ENCODE data around the gene TEX30. TPM values are rescaled to one million over a fixed set of nuclear protein-coding genes. Genes with fewer than 3 reads are reported as not detected.

The TEX30 gene
- polyA plus RNA-seq, result 15.7 TPM
- long read RNA-seq, donor 1, transcript TEX30-206 (6 exons, 1,165 nt), result major isoform, 5 of 6 reads
- long read RNA-seq, donor 1, partial matches to known transcripts, result 0 of 6 reads
- long read RNA-seq, donor 1, other reads (novel, unspliced or antisense), result 0 of 6 reads
- long read RNA-seq, donor 2, partial matches to known transcripts, result 0 of 3 reads
- long read RNA-seq, donor 2, other reads (novel, unspliced or antisense), result 0 of 3 reads
- long read RNA-seq, donor 3, result 0 reads
- long read RNA-seq, donor 4, partial matches to known transcripts, result 0 of 3 reads
- long read RNA-seq, donor 4, other reads (novel, unspliced or antisense), result 0 of 3 reads
- long read RNA-seq, donor 5, partial matches to known transcripts, result 0 of 6 reads
- long read RNA-seq, donor 5, other reads (novel, unspliced or antisense), result 0 of 6 reads
- long read RNA-seq, donor 6, transcript TEX30-206 (6 exons, 1,165 nt), result major isoform, 10 of 23 reads
- long read RNA-seq, donor 6, transcript TEX30-205 (5 exons, 959 nt), result minor isoform, 5 of 23 reads
- long read RNA-seq, donor 6, partial matches to known transcripts, result 5 of 23 reads
- long read RNA-seq, donor 6, other reads (novel, unspliced or antisense), result 0 of 23 reads
- long read RNA-seq, donor 7, partial matches to known transcripts, result 0 of 6 reads
- long read RNA-seq, donor 7, other reads (novel, unspliced or antisense), result 0 of 6 reads
- long read RNA-seq, donor 8, transcript TEX30-205 (5 exons, 959 nt), result minor isoform, 5 of 17 reads
- long read RNA-seq, donor 8, transcript TEX30-206 (6 exons, 1,165 nt), result major isoform, 9 of 17 reads
- long read RNA-seq, donor 8, partial matches to known transcripts, result 0 of 17 reads
- long read RNA-seq, donor 8, other reads (novel, unspliced or antisense), result 0 of 17 reads
- long read RNA-seq, donor 9, transcript TEX30-206 (6 exons, 1,165 nt), result major isoform, 10 of 15 reads
- long read RNA-seq, donor 9, partial matches to known transcripts, result 0 of 15 reads
- long read RNA-seq, donor 9, other reads (novel, unspliced or antisense), result 0 of 15 reads
- long read RNA-seq, donor 10, transcript TEX30-206 (6 exons, 1,165 nt), result major isoform, 7 of 9 reads
- long read RNA-seq, donor 10, partial matches to known transcripts, result 0 of 9 reads
- long read RNA-seq, donor 10, other reads (novel, unspliced or antisense), result 0 of 9 reads
- long read RNA-seq, donor 11, partial matches to known transcripts, result 0 of 5 reads
- long read RNA-seq, donor 11, other reads (novel, unspliced or antisense), result 0 of 5 reads

DNA sequence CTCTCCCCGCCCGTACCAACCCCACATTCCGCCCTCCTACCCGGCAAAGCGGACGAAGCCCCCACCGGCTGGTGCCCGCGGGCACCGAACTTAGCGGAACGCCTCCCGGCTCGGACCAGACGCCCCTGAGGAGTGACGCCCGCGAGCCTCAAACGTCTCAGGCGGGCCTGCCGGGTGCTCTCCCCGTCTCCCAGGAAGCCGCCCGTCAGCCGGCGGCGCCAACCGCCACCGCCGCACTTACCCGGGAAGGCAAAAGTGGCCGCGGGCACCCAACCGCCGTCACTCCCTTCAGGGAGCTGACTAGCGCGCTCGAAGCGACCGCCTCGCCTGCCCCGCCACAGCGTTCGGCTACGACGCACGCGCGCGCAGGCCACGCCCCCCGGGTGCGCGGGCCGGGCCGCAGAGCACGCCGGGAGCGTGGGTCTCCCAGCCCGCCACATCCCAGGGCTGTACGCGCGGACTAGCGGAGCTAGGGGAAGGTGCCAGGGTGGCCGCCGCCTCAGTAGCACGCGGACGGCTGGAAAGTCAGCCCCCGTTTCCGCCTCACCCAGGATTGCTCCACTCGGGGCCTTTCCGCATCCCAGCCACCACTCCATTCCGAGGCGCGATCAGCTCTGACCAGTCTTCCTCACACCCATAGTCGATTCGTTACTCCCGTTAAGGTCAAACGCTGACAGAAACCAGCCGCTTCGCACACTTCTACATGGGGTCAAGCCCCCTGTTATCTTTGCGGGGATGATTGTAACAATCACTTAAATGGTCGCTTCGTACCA, at the start of gene TEX30:
TEX30 (minus strand) TSS at position 346 of the 773 bp plus-strand sequence. CDS start 3,760 bp downstream, outside the sequence.
- peaks cover 14% of the 10 kb centered on the region for H3K4me1 ChIP-seq (ENCODE audit: control insufficient read depth, insufficient read depth, low read length)
- H3K4me3 ChIP-seq (ENCODE audit: low read length), result peak within 1 kb of the TSS; percentile 84
- no peaks in the 10 kb centered on the region for H3K36me3 ChIP-seq (ENCODE audit: control insufficient read depth, insufficient read depth, low read length)
- H3K27ac ChIP-seq (ENCODE audit: low read length), result peak within 1 kb of the TSS; percentile 81
- H3K27me3 ChIP-seq (ENCODE audit: control insufficient read depth, insufficient read depth, low read length), result no peaks in the 10 kb centered on the region
- H3K9me3 ChIP-seq (ENCODE audit: control insufficient read depth, low read depth, low read length), result peaks cover 4% of the 10 kb centered on the region
- DNase-seq, result peak; percentile 83 to 91
- WGBS (ENCODE audit: insufficient coverage, low lambda C conversion rate), result no CpG with 5 or more reads among the region's 85 CpGs

DNA sequence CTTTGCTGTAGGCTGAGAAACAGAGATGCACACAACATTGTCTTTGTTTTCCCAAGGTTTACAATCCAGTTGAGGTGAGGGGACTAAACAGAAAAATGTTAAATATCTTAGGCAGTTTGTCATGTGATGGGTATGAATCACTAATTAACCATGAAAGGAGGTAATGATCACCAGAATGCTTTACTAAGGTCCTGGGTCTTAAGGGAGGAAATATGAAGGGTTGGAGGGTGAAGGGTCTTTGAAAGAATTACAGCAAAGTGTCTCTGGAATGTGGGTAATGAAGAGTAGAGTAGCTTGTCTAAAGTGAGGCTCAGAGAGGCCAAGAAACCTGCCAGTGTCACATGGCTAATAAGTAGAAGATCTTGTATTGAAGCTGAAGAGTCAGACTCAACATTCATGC, 44.3 kb upstream of the TEX30 start:
- Histone ChIP-seq H3K4me3 (ENCODE audit: low read length) (no peak overlapping the region), H3K36me3 (ENCODE audit: control insufficient read depth, insufficient read depth, low read length) (peaks cover 26% of the 10 kb centered on the region), H3K27ac (ENCODE audit: low read length) (no peak overlapping the region), H3K27me3 (ENCODE audit: control insufficient read depth, insufficient read depth, low read length) (no peaks in the 10 kb centered on the region), H3K9me3 (ENCODE audit: control insufficient read depth, low read depth, low read length) (no peaks in the 10 kb centered on the region), H3K4me1 (ENCODE audit: control insufficient read depth, insufficient read depth, low read length) (peaks cover 8% of the 10 kb centered on the region)
- DNase-seq, result no peak

DNA sequence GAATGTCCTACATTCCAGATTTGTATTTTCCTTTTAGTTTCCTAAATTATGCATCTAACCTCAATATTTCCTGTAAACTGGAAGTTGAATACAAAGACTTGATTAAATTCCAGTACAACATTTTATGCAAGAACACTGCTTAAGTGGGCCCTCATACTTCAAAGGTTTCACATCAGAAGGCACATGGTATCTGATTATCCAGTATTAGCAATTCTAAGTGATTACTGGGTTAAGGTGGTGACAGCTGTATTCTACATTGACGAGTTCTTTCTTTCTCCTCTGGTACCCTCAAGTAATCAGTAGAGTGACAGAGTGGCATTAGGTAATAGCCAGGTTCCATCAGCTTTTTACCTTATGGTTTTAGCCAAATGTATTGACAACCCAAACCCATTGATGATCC, 43.7 kb upstream of the TEX30 start:
- no peak overlapping the region for H3K27ac ChIP-seq (ENCODE audit: low read length)
- DNase-seq, result no peak
- no CpG with 5 or more reads among the region's 1 CpG for WGBS (ENCODE audit: insufficient coverage, low lambda C conversion rate)
- no peak overlapping the region for H3K4me3 ChIP-seq (ENCODE audit: low read length)
- no peaks in the 10 kb centered on the region for H3K27me3 ChIP-seq (ENCODE audit: control insufficient read depth, insufficient read depth, low read length)
- H3K36me3 ChIP-seq (ENCODE audit: control insufficient read depth, insufficient read depth, low read length), result peaks cover 24% of the 10 kb centered on the region
- H3K9me3 ChIP-seq (ENCODE audit: control insufficient read depth, low read depth, low read length), result no peaks in the 10 kb centered on the region
- peaks cover 8% of the 10 kb centered on the region for H3K4me1 ChIP-seq (ENCODE audit: control insufficient read depth, insufficient read depth, low read length)

DNA sequence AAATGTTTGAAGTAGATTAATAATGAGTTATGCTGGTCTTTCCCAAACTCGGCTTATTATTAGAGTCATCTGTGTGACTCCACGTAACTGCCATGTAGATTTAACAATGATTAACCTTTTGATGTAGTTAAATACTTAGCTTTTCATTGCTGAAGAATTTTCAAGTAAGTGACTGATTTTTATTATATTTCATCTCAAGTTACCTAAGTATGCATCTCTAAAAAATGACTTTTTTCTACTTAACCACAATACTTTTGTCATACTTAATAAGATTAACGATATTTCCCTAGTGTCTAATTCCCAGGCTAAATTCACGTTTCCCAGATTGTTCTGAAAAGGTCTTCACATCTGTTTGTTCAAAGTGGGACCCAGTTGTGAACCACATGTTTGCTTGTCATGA, 43.1 kb upstream of the TEX30 start:
- Histone ChIP-seq H3K4me1 (ENCODE audit: control insufficient read depth, insufficient read depth, low read length) (peaks cover 8% of the 10 kb centered on the region), H3K4me3 (ENCODE audit: low read length) (no peak overlapping the region), H3K36me3 (ENCODE audit: control insufficient read depth, insufficient read depth, low read length) (peaks cover 24% of the 10 kb centered on the region), H3K9me3 (ENCODE audit: control insufficient read depth, low read depth, low read length) (no peaks in the 10 kb centered on the region), H3K27me3 (ENCODE audit: control insufficient read depth, insufficient read depth, low read length) (no peaks in the 10 kb centered on the region), H3K27ac (ENCODE audit: low read length) (no peak overlapping the region)
- 100% methylated on average over 2 of the region's 4 CpGs for WGBS (ENCODE audit: insufficient coverage, low lambda C conversion rate)
- DNase-seq, result no peak

DNA sequence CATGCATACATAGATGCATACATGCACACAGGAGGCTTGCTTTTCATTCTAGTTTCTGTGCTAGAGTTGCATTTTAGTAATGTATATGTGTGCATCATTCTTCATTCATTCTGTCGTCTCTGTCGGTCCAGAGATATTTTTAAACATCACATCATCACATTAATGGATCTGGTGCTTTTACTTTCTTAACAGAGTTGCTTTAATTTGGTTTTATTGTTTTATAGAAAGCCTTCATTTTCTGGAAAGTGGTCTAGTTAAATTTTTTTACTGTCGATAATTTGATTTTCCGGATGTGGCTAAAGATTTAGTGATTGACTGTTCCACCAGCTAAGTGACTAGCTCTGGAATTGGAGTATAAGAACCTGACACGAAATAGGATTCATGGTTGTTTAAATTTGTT, 42.2 kb upstream of the TEX30 start:
- Histone ChIP-seq H3K9me3 (ENCODE audit: control insufficient read depth, low read depth, low read length) (no peaks in the 10 kb centered on the region), H3K36me3 (ENCODE audit: control insufficient read depth, insufficient read depth, low read length) (peaks cover 19% of the 10 kb centered on the region), H3K4me1 (ENCODE audit: control insufficient read depth, insufficient read depth, low read length) (peaks cover 8% of the 10 kb centered on the region), H3K4me3 (ENCODE audit: low read length) (no peak overlapping the region), H3K27ac (ENCODE audit: low read length) (no peak overlapping the region), H3K27me3 (ENCODE audit: control insufficient read depth, insufficient read depth, low read length) (no peaks in the 10 kb centered on the region)
- WGBS (ENCODE audit: insufficient coverage, low lambda C conversion rate), result 95% methylated on average over 4 of the region's 5 CpGs
- DNase-seq, result no peak

DNA sequence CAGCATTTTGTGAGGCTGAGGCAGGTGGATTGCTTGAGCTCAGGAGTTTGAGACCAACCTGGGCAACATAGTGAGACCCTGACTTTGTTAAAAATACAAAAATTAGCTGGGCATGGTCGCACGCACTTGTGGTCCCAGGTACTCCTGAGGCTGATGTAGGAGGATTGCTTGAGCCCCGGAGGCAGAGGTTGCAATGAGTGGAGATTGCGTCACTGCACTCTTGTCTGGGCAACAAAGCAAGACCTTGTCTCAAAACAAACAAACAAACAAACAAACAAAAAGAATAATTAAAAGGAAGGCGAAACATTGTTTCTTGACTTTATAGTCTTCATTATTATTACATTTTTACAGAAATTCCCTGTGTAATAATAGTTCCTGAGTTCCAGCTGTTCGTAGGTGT, 41.2 kb upstream of the TEX30 start:
- 100% methylated on average over 1 of the region's 6 CpGs for WGBS (ENCODE audit: insufficient coverage, low lambda C conversion rate)
- no peak overlapping the region for H3K4me3 ChIP-seq (ENCODE audit: low read length)
- H3K36me3 ChIP-seq (ENCODE audit: control insufficient read depth, insufficient read depth, low read length), result peaks cover 21% of the 10 kb centered on the region
- H3K27ac ChIP-seq (ENCODE audit: low read length), result no peak overlapping the region
- DNase-seq, result no peak
- peaks cover 8% of the 10 kb centered on the region for H3K4me1 ChIP-seq (ENCODE audit: control insufficient read depth, insufficient read depth, low read length)
- H3K27me3 ChIP-seq (ENCODE audit: control insufficient read depth, insufficient read depth, low read length), result no peaks in the 10 kb centered on the region
- H3K9me3 ChIP-seq (ENCODE audit: control insufficient read depth, low read depth, low read length), result peaks cover 2% of the 10 kb centered on the region

DNA sequence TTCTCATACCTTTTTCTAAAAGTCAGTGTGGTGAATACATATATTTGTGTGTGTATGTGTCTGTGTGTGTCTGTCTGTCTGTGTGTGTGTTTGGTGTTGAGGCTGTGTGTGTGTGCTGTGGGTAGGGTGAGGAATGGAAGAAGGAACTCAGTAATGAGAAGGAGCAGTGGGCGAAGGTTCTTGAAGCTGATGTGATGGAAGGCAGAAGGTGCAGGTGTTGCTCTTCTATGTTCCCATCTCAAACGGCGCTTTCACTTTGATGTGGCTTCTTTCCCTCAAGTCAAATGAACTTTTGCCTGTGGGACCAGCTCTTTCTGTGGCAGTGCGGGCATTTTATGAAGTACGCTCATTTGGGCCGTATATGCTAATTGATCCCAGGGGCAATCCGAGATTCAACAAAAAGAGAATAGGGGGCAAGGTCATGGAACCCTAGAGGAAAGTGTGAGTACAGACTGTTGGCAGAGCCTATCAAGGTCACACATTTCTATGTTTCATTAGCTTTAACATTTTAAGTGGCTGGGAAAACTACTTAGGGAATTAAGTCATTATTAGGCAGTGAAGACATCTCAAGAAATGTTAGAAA, 40.5 kb upstream of the TEX30 start:
- Histone ChIP-seq H3K4me3 (ENCODE audit: low read length) (no peak overlapping the region), H3K36me3 (ENCODE audit: control insufficient read depth, insufficient read depth, low read length) (peaks cover 17% of the 10 kb centered on the region), H3K27me3 (ENCODE audit: control insufficient read depth, insufficient read depth, low read length) (no peaks in the 10 kb centered on the region), H3K9me3 (ENCODE audit: control insufficient read depth, low read depth, low read length) (peaks cover 4% of the 10 kb centered on the region), H3K27ac (ENCODE audit: low read length) (no peak overlapping the region), H3K4me1 (ENCODE audit: control insufficient read depth, insufficient read depth, low read length) (peaks cover 8% of the 10 kb centered on the region)
- WGBS (ENCODE audit: insufficient coverage, low lambda C conversion rate), result 100% methylated on average over 3 of the region's 7 CpGs
- DNase-seq, result no peak

DNA sequence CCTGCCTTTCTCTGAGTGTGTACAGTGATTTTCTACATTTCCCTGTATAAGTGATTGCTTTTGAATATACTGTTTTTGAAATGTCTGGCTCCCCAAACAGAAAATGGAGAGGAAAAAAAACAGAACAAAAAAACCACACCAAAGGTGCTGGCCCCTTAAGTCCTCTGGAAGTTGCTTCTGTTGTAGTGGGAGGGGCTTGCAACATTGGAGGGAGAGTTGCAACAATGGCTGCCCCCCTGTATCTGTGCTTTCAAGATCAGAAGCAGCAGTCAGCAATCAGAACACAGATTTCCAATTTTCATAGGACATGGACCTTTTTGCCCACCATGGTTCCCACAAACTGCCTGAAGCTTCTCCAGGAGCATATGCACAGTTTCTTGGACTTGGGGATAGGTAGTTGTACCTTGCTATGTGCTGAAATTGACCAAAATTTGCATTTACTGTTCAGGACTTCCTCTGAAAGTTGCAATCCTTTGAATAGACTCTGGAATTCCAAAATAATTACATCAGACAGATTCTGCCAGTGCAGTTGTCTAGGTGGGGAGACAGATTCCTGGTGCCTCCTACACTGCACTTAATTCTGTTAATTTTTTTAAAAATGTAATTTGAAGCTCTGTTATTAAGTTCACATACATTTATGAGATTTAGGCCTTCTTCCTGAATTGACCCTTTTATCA, 39.2 kb upstream of the TEX30 start:
- peaks cover 15% of the 10 kb centered on the region for H3K36me3 ChIP-seq (ENCODE audit: control insufficient read depth, insufficient read depth, low read length)
- no peaks in the 10 kb centered on the region for H3K27me3 ChIP-seq (ENCODE audit: control insufficient read depth, insufficient read depth, low read length)
- no peak overlapping the region for H3K4me3 ChIP-seq (ENCODE audit: low read length)
- H3K4me1 ChIP-seq (ENCODE audit: control insufficient read depth, insufficient read depth, low read length), result no peaks in the 10 kb centered on the region
- peaks cover 4% of the 10 kb centered on the region for H3K9me3 ChIP-seq (ENCODE audit: control insufficient read depth, low read depth, low read length)
- no peak overlapping the region for H3K27ac ChIP-seq (ENCODE audit: low read length)
- no peak for DNase-seq

DNA sequence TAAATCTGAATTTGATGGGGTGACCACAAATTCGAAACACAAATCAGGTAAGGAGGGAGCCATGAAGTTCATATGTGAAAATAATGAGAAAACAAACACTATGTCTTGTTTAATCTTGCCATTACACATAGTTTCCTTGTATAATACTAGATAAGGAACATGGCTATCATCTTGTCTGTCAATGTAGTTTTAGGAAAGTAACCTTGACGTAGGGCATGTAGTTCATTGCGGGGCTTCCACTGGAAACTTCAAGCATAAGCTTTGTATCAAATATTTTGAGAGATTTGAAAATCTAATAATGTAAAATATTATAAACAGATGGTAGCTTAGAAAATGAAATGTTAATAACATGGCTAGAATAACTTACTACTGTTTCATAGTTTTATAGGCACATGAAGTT, 34.1 kb upstream of the TEX30 start:
- Histone ChIP-seq H3K4me1 (ENCODE audit: control insufficient read depth, insufficient read depth, low read length) (no peaks in the 10 kb centered on the region), H3K36me3 (ENCODE audit: control insufficient read depth, insufficient read depth, low read length) (peaks cover 12% of the 10 kb centered on the region), H3K27ac (ENCODE audit: low read length) (no peak overlapping the region), H3K4me3 (ENCODE audit: low read length) (no peak overlapping the region), H3K27me3 (ENCODE audit: control insufficient read depth, insufficient read depth, low read length) (no peaks in the 10 kb centered on the region), H3K9me3 (ENCODE audit: control insufficient read depth, low read depth, low read length) (peaks cover 4% of the 10 kb centered on the region)
- 100% methylated on average over 1 of the region's 3 CpGs for WGBS (ENCODE audit: insufficient coverage, low lambda C conversion rate)
- no peak for DNase-seq

All from large intestine (tissue), 12 donors.